ENCODE results near the gene RPL35A.

Gene RPL35A

DNA sequence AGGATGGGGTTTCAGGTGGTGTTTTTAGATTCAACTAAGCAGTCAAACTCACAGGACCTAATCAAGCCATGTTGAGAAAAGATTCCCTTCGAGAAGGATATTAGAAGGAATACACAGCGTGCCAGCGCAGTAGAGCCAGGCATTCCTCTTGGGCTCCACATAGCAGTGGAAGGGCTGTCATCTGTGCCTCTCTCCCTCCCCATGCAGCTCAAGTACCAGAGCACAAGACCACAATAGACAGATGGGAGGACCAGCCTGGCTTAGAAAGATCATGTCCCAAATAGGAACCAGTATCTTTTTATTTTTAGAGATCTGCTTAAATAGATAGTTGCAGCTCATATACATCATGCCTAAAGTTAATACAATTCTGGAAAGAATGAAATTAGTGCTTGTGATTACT is 47.9 kb downstream of the RPL35A start:
- H3K4me3 ChIP-seq (replicated peaks in 1 of 2; ENCODE audit: low read depth in 2 of 2, low read length in 2 of 2), result no peak overlapping the region
- TF ChIP-seq CTCF (IDR thresholded peaks at IDR 0.05; ENCODE audit: low read depth, low read length), result no peak

More for the DNA sequence above, 47.9 kb downstream of the RPL35A start:
- DNase-seq (ENCODE audit: low read depth in 2 of 2), result no peak

All from cardiac fibroblast (primary cell).